HCT116 (cell line): ENCODE data around the gene PTGR3.

ENCODE experiments used
- CTCF ChIP-seq, 3 experiments: fragments of 200-600 bp in 1 of 3; sonication (generic) in 1 of 3; IDR thresholded peaks in 2 of 3; conservative IDR thresholded peaks in 1 of 3; 2 replicates each; pipeline ENCODE4 v1.5.1; 2012 to 2017; ENCODE audit warnings: low read depth in 2 of 3, low read length in 2 of 3, antibody characterized with exemption in 1 of 3, borderline replicate concordance in 1 of 3, control low read depth in 1 of 3, mild to moderate bottlenecking in 1 of 3, mixed read lengths in 1 of 3, mixed run types in 1 of 3, moderate library complexity in 1 of 3; ENCODE audit not compliant: insufficient read depth in 1 of 3
- EZH2 ChIP-seq: fragments of 200-600 bp; sonication (generic); IDR thresholded peaks from 2 replicates; pipeline ENCODE4 v1.6.1; 2017; ENCODE audit warnings: antibody characterized with exemption, mixed run types
- FOSL1 ChIP-seq: IDR thresholded peaks from 2 replicates; pipeline ENCODE4 v1.6.1; 2012; ENCODE audit warnings: low read depth
- JUND ChIP-seq: IDR thresholded peaks from 2 replicates; pipeline ENCODE4 v1.6.1; 2012
- MAX ChIP-seq: IDR thresholded peaks from 2 replicates; pipeline ENCODE4 v1.6.1; 2012
- POLR2A ChIP-seq: IDR thresholded peaks from 2 replicates; pipeline ENCODE4 v1.7.0; 2011; ENCODE audit warnings: borderline replicate concordance; ENCODE audit not compliant: insufficient read depth, insufficient read length; ENCODE audit errors: extremely low read depth
- POLR2AphosphoS5 ChIP-seq: IDR thresholded peaks from 2 replicates; pipeline ENCODE4 v1.6.1; 2011; ENCODE audit warnings: mild to moderate bottlenecking, low read depth, low read length, moderate library complexity
- RAD21 ChIP-seq: IDR thresholded peaks from 2 replicates; pipeline ENCODE4 v1.6.1; 2012; ENCODE audit warnings: low read depth, mild to moderate bottlenecking
- REST ChIP-seq: IDR thresholded peaks from 2 replicates; pipeline ENCODE4 v1.6.1; 2012; ENCODE audit warnings: low read depth
- SIN3A ChIP-seq: IDR thresholded peaks from 2 replicates; pipeline ENCODE4 v1.6.1; 2012; ENCODE audit warnings: low read depth
- SP1 ChIP-seq: IDR thresholded peaks from 2 replicates; pipeline ENCODE4 v1.6.1; 2012; ENCODE audit warnings: low read depth
- ZNF274 ChIP-seq: fragments of 200-500 bp; sonication (Bioruptor generic); IDR thresholded peaks from 2 replicates; pipeline ENCODE4 v1.6.1; 2014; ENCODE audit warnings: mild to moderate bottlenecking, low read depth, low read length, inconsistent platforms

GRCh38 chr18:75204732-75205513, 4.0 kb downstream of the PTGR3 start:
- TF ChIP-seq POLR2AphosphoS5 (no peak), CTCF (IDR thresholded peaks at IDR 0.05 in 2 of 3, conservative IDR thresholded peaks at IDR 0.05 in 1 of 3; ENCODE audit: borderline replicate concordance in 1 of 3, insufficient read depth in 1 of 3, low read depth in 2 of 3, low read length in 2 of 3) (no peak), EZH2 (no peak), REST (no peak), POLR2A (no peak), FOSL1 (no peak), MAX (no peak), ZNF274 (no peak), RAD21 (no peak), JUND (no peak), SP1 (no peak), SIN3A (no peak)
